ENCODE measurements around the gene HDAC4.
"Not testable (repeated sequence)": the region's sequence is repeated elsewhere in the genome, so short reads cannot be mapped to it uniquely, and the experiment has no call there.

HDAC4 gene

GRCh38 chr2:239400596-239401066 is at the start of gene HDAC4:
HDAC4 (minus strand) TSS chr2:239401020; CDS start chr2:239352699, 48,321 bp downstream.
- ATAC-seq: peak; percentile 76

GRCh38 chr2:239449468-239449867 is 48.6 kb upstream of the HDAC4 start:
- ATAC-seq: not testable (repeated sequence)

- no peak for ATAC-seq
Observed at GRCh38 chr2:239445771-239446524, 45.1 kb upstream of the HDAC4 start.

GRCh38 chr2:239444626-239445577 is 44.1 kb upstream of the HDAC4 start:
- no peak for ATAC-seq

GRCh38 chr2:239443666-239444567 is 43.1 kb upstream of the HDAC4 start:
- no peak for ATAC-seq

GRCh38 chr2:239443102-239443620 is 42.3 kb upstream of the HDAC4 start:
- no peak for ATAC-seq

- no peak for ATAC-seq
Observed at GRCh38 chr2:239442192-239442591, 41.4 kb upstream of the HDAC4 start.

GRCh38 chr2:239441261-239442078 is 40.6 kb upstream of the HDAC4 start:
- ATAC-seq: no peak

GRCh38 chr2:239440511-239440959 is 39.7 kb upstream of the HDAC4 start:
- no peak for ATAC-seq

- ATAC-seq: no peak
Observed at GRCh38 chr2:239439754-239440315, 39.0 kb upstream of the HDAC4 start.

GRCh38 chr2:239438995-239439753 is 38.4 kb upstream of the HDAC4 start:
- ATAC-seq: no peak

GRCh38 chr2:239438368-239438767 is 37.5 kb upstream of the HDAC4 start:
- ATAC-seq: no peak

GRCh38 chr2:239436669-239437335 is 36.0 kb upstream of the HDAC4 start:
- no peak for ATAC-seq

GRCh38 chr2:239436076-239436475 is 35.3 kb upstream of the HDAC4 start:
- no peak for ATAC-seq

- ATAC-seq: peak; percentile 78 to 84
Observed at GRCh38 chr2:239433777-239434403, 33.1 kb upstream of the HDAC4 start.

- ATAC-seq: no peak
Observed at GRCh38 chr2:239432174-239432573, 31.4 kb upstream of the HDAC4 start.

- no peak for ATAC-seq
Observed at GRCh38 chr2:239431536-239431935, 30.7 kb upstream of the HDAC4 start.

- ATAC-seq: no peak
Observed at GRCh38 chr2:239429473-239430350, 28.9 kb upstream of the HDAC4 start.

Measured in activated CD4-positive, CD25-positive, alpha-beta regulatory T cell treated with anti-CD3 and anti-CD28 coated beads, Interleukin-2, amount 50 U/mL, for 24 hours (primary cell).